Stimulated activated memory B cell treated with anti-CD40 and anti-IgM and Interleukin-4, amounts not matched to agents 10 μg/mL and 1 μg/mL and 100 μg/mL, for 72 hours (primary cell): ENCODE data around the gene DACH1.
"Not testable (repeated sequence)": the region's sequence is repeated elsewhere in the genome, so short reads cannot be mapped to it uniquely, and the experiment has no call there.

ENCODE experiments used
- ATAC-seq: fragments of 150-1000 bp; cut with Tn5 transposase; 2 replicates; pipeline ENCODE4 v1.10.0; 2021
- H3K27ac Mint-ChIP-seq: one replicate; pipeline ENCODE4 v1.8.0; 2022; ENCODE audit warnings: mild to moderate bottlenecking, mixed read lengths
- H3K27me3 Mint-ChIP-seq: one replicate; pipeline ENCODE4 v1.8.0; 2022; ENCODE audit warnings: mixed read lengths
- H3K36me3 Mint-ChIP-seq: one replicate; pipeline ENCODE4 v1.8.0; 2022; ENCODE audit warnings: mixed read lengths
- H3K4me1 Mint-ChIP-seq: one replicate; pipeline ENCODE4 v1.8.0; 2022; ENCODE audit warnings: mixed read lengths
- H3K4me3 Mint-ChIP-seq: one replicate; pipeline ENCODE4 v1.8.0; 2022; ENCODE audit warnings: mild to moderate bottlenecking, moderate library complexity, mixed read lengths
- H3K9me3 Mint-ChIP-seq: one replicate; pipeline ENCODE4 v1.8.0; 2022; ENCODE audit warnings: mixed read lengths

Gene DACH1

GRCh38 chr13:71867131-71867814 is at the start of gene DACH1:
DACH1 (minus strand) TSS chr13:71867204.
- H3K36me3 Mint-ChIP-seq: no peaks in the 10 kb centered on the region
- ATAC-seq: no peak
- peaks cover 60% of the 10 kb centered on the region for H3K27me3 Mint-ChIP-seq
- no peaks in the 10 kb centered on the region for H3K9me3 Mint-ChIP-seq
- H3K27ac Mint-ChIP-seq: no peak within 1 kb of the TSS
- H3K4me3 Mint-ChIP-seq: peak within 1 kb of the TSS; percentile 31
- H3K4me1 Mint-ChIP-seq: peaks cover 19% of the 10 kb centered on the region

- H3K36me3 Mint-ChIP-seq: no peaks in the 10 kb centered on the region
- no peaks in the 10 kb centered on the region for H3K27me3 Mint-ChIP-seq
- no peaks in the 10 kb centered on the region for H3K9me3 Mint-ChIP-seq
- H3K4me3 Mint-ChIP-seq: no peak overlapping the region
- H3K4me1 Mint-ChIP-seq: no peaks in the 10 kb centered on the region
- H3K27ac Mint-ChIP-seq: no peak overlapping the region
- no peak for ATAC-seq
Measured at GRCh38 chr13:71913717-71914116, 46.7 kb upstream of the DACH1 start.

GRCh38 chr13:71912524-71912923 is 45.5 kb upstream of the DACH1 start:
- Mint-ChIP-seq H3K4me1 (no peaks in the 10 kb centered on the region), H3K9me3 (no peaks in the 10 kb centered on the region), H3K4me3 (no peak overlapping the region), H3K27me3 (no peaks in the 10 kb centered on the region), H3K36me3 (no peaks in the 10 kb centered on the region), H3K27ac (no peak overlapping the region)
- no peak for ATAC-seq

GRCh38 chr13:71906448-71906847 is 39.4 kb upstream of the DACH1 start:
- H3K4me3 Mint-ChIP-seq: no peak overlapping the region
- no peak for ATAC-seq
- H3K27me3 Mint-ChIP-seq: no peaks in the 10 kb centered on the region
- no peaks in the 10 kb centered on the region for H3K4me1 Mint-ChIP-seq
- H3K36me3 Mint-ChIP-seq: no peaks in the 10 kb centered on the region
- no peak overlapping the region for H3K27ac Mint-ChIP-seq
- peaks cover 7% of the 10 kb centered on the region for H3K9me3 Mint-ChIP-seq

GRCh38 chr13:71902676-71903075 is 35.7 kb upstream of the DACH1 start:
- Mint-ChIP-seq H3K4me3 (no peak overlapping the region), H3K27me3 (no peaks in the 10 kb centered on the region), H3K4me1 (no peaks in the 10 kb centered on the region), H3K36me3 (no peaks in the 10 kb centered on the region), H3K9me3 (peaks cover 7% of the 10 kb centered on the region), H3K27ac (no peak overlapping the region)
- peak; percentile 43 for ATAC-seq

GRCh38 chr13:71893506-71893905 is 26.5 kb upstream of the DACH1 start:
- not testable (repeated sequence) for H3K27ac Mint-ChIP-seq, H3K36me3 Mint-ChIP-seq, H3K9me3 Mint-ChIP-seq, H3K27me3 Mint-ChIP-seq, H3K4me1 Mint-ChIP-seq, ATAC-seq, H3K4me3 Mint-ChIP-seq

GRCh38 chr13:71886880-71887279 is 19.9 kb upstream of the DACH1 start:
- no peaks in the 10 kb centered on the region for H3K36me3 Mint-ChIP-seq
- no peaks in the 10 kb centered on the region for H3K27me3 Mint-ChIP-seq
- H3K4me1 Mint-ChIP-seq: no peaks in the 10 kb centered on the region
- H3K4me3 Mint-ChIP-seq: no peak overlapping the region
- no peak for ATAC-seq
- H3K9me3 Mint-ChIP-seq: peaks cover 5% of the 10 kb centered on the region
- no peak overlapping the region for H3K27ac Mint-ChIP-seq

- Mint-ChIP-seq H3K9me3 (peaks cover 5% of the 10 kb centered on the region), H3K36me3 (no peaks in the 10 kb centered on the region), H3K27me3 (no peaks in the 10 kb centered on the region), H3K4me1 (no peaks in the 10 kb centered on the region), H3K27ac (no peak overlapping the region), H3K4me3 (no peak overlapping the region)
- no peak for ATAC-seq
Measured at GRCh38 chr13:71882120-71882519, 15.1 kb upstream of the DACH1 start.

- Mint-ChIP-seq H3K27ac (no peak overlapping the region), H3K9me3 (peaks cover 2% of the 10 kb centered on the region), H3K36me3 (no peaks in the 10 kb centered on the region), H3K4me1 (no peaks in the 10 kb centered on the region), H3K4me3 (no peak overlapping the region), H3K27me3 (no peaks in the 10 kb centered on the region)
- no peak for ATAC-seq
Measured at GRCh38 chr13:71880753-71881541, 13.9 kb upstream of the DACH1 start.

- no peak overlapping the region for H3K27ac Mint-ChIP-seq
- peaks cover 2% of the 10 kb centered on the region for H3K9me3 Mint-ChIP-seq
- no peaks in the 10 kb centered on the region for H3K4me1 Mint-ChIP-seq
- H3K36me3 Mint-ChIP-seq: no peaks in the 10 kb centered on the region
- no peak for ATAC-seq
- H3K4me3 Mint-ChIP-seq: no peak overlapping the region
- H3K27me3 Mint-ChIP-seq: no peaks in the 10 kb centered on the region
Measured at GRCh38 chr13:71879808-71880344, 12.9 kb upstream of the DACH1 start.

- no peak for ATAC-seq
- Mint-ChIP-seq H3K27me3 (no peaks in the 10 kb centered on the region), H3K27ac (no peak overlapping the region), H3K4me1 (no peaks in the 10 kb centered on the region), H3K4me3 (no peak overlapping the region), H3K36me3 (no peaks in the 10 kb centered on the region), H3K9me3 (peaks cover 2% of the 10 kb centered on the region)
Measured at GRCh38 chr13:71879129-71879535, 12.1 kb upstream of the DACH1 start.

GRCh38 chr13:71877256-71877653 is 10.3 kb upstream of the DACH1 start:
- ATAC-seq: no peak
- Mint-ChIP-seq H3K27ac (no peak overlapping the region), H3K9me3 (no peaks in the 10 kb centered on the region), H3K27me3 (no peaks in the 10 kb centered on the region), H3K36me3 (no peaks in the 10 kb centered on the region), H3K4me1 (no peaks in the 10 kb centered on the region), H3K4me3 (no peak overlapping the region)

GRCh38 chr13:71876648-71877255 is 9.7 kb upstream of the DACH1 start:
- Mint-ChIP-seq H3K4me3 (no peak overlapping the region), H3K4me1 (no peaks in the 10 kb centered on the region), H3K27ac (no peak overlapping the region), H3K9me3 (no peaks in the 10 kb centered on the region), H3K27me3 (no peaks in the 10 kb centered on the region), H3K36me3 (no peaks in the 10 kb centered on the region)
- ATAC-seq: no peak

- H3K27me3 Mint-ChIP-seq: no peaks in the 10 kb centered on the region
- H3K4me1 Mint-ChIP-seq: no peaks in the 10 kb centered on the region
- H3K4me3 Mint-ChIP-seq: no peak overlapping the region
- no peaks in the 10 kb centered on the region for H3K9me3 Mint-ChIP-seq
- H3K36me3 Mint-ChIP-seq: no peaks in the 10 kb centered on the region
- no peak for ATAC-seq
- no peak overlapping the region for H3K27ac Mint-ChIP-seq
Measured at GRCh38 chr13:71875823-71876222, 8.8 kb upstream of the DACH1 start.

- H3K27ac Mint-ChIP-seq: no peak overlapping the region
- no peak overlapping the region for H3K4me3 Mint-ChIP-seq
- H3K4me1 Mint-ChIP-seq: no peaks in the 10 kb centered on the region
- H3K9me3 Mint-ChIP-seq: no peaks in the 10 kb centered on the region
- no peak for ATAC-seq
- peaks cover 7% of the 10 kb centered on the region for H3K27me3 Mint-ChIP-seq
- H3K36me3 Mint-ChIP-seq: no peaks in the 10 kb centered on the region
Measured at GRCh38 chr13:71874458-71874857, 7.5 kb upstream of the DACH1 start.
